ENCODE measurements around the gene ITPR1.

DNA sequence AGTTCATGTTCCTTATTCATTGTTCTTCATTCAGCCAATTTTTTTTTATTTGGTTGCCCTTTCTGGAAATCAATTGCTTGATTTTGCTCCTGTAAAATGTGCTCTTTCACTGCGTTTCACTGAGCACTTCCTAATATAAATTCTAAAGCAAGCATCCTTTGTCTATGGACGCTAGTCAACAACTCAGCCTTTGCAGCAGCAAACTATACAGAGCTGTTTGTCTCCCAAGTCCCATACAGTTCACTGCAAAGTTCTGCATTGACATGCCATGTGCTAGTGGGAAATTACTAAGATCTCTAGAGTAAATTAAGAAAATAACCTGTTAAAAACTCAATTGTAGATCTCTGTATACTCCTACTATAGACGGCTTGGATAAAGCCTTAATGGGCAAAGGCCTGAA, 356.0 kb downstream of the ITPR1 start:
- TF ChIP-seq, protein P1, sequence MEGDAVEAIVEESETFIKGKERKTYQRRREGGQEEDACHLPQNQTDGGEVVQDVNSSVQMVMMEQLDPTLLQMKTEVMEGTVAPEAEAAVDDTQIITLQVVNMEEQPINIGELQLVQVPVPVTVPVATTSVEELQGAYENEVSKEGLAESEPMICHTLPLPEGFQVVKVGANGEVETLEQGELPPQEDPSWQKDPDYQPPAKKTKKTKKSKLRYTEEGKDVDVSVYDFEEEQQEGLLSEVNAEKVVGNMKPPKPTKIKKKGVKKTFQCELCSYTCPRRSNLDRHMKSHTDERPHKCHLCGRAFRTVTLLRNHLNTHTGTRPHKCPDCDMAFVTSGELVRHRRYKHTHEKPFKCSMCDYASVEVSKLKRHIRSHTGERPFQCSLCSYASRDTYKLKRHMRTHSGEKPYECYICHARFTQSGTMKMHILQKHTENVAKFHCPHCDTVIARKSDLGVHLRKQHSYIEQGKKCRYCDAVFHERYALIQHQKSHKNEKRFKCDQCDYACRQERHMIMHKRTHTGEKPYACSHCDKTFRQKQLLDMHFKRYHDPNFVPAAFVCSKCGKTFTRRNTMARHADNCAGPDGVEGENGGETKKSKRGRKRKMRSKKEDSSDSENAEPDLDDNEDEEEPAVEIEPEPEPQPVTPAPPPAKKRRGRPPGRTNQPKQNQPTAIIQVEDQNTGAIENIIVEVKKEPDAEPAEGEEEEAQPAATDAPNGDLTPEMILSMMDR (IDR thresholded peaks at IDR 0.05): no peak
- TF ChIP-seq POLR2A (IDR thresholded peaks at IDR 0.05): no peak

Measured in heart left ventricle (tissue), 13 donors.